Measurements from ENCODE around the gene MGST1. TPM values are rescaled to one million over a fixed set of nuclear protein-coding genes. Genes with fewer than 3 reads are reported as not detected.
"Not testable (repeated sequence)": the region's sequence is repeated elsewhere in the genome, so short reads cannot be mapped to it uniquely, and the experiment has no call there.

The MGST1 gene
- total RNA-seq, 4 donors from 2014 or later, result 39.8 to 65.9 (median 44.6) TPM

GRCh38 chr12:16359512-16360491, 12.4 kb downstream of the MGST1 start:
- intact Hi-C loops (cut with DNase I), result no loop called here
- 77% methylated on average over 20 of the region's 20 CpGs for WGBS
- H3K36me3 ChIP-seq, result peaks cover 0 to 5% (median 0%) of the 10 kb centered on the region in 4 donors
- H3K4me3 ChIP-seq, result no peak overlapping the region
- no peaks in the 10 kb centered on the region for H3K27me3 ChIP-seq
- no peaks in the 10 kb centered on the region for H3K4me1 ChIP-seq
- DNase-seq (ENCODE audit: extremely low spot score), result no peak
- H3K27ac ChIP-seq (replicated peaks in 1 of 4), result no peak overlapping the region
- no peaks in the 10 kb centered on the region for H3K9me3 ChIP-seq
- TF ChIP-seq POLR2AphosphoS5 (IDR thresholded peaks at IDR 0.05), result no peak
- TF ChIP-seq EP300 (IDR thresholded peaks at IDR 0.05), result no peak
- no peak for TF ChIP-seq POLR2A (IDR thresholded peaks at IDR 0.05; ENCODE audit: low read depth)
- peak; percentile 13 to 54 (median 32) for TF ChIP-seq CTCF (IDR thresholded peaks at IDR 0.05)

- intact Hi-C loops (cut with DNase I), result no loop called here
- Histone ChIP-seq H3K4me1 (no peaks in the 10 kb centered on the region), H3K27ac (replicated peaks in 1 of 4) (no peak overlapping the region), H3K4me3 (no peak overlapping the region), H3K36me3 (no peaks in the 10 kb centered on the region), H3K9me3 (no peaks in the 10 kb centered on the region), H3K27me3 (no peaks in the 10 kb centered on the region)
- DNase-seq (ENCODE audit: extremely low spot score), result no peak
- 74% methylated on average over 7 of the region's 7 CpGs for whole genome bisulfite sequencing
- TF ChIP-seq POLR2A (IDR thresholded peaks at IDR 0.05; ENCODE audit: low read depth), result no peak
- TF ChIP-seq CTCF (IDR thresholded peaks at IDR 0.05), result no peak
- TF ChIP-seq EP300 (IDR thresholded peaks at IDR 0.05), result no peak
- TF ChIP-seq POLR2AphosphoS5 (IDR thresholded peaks at IDR 0.05), result no peak
These were observed 13.8 kb downstream of the MGST1 start for GRCh38 chr12:16361142-16361783.

GRCh38 chr12:16362550-16362949, 15.1 kb downstream of the MGST1 start:
- no peak overlapping the region for H3K4me3 ChIP-seq
- TF ChIP-seq POLR2A (IDR thresholded peaks at IDR 0.05; ENCODE audit: low read depth) (no peak), CTCF (IDR thresholded peaks at IDR 0.05) (no peak), EP300 (IDR thresholded peaks at IDR 0.05) (no peak), POLR2AphosphoS5 (IDR thresholded peaks at IDR 0.05) (no peak)
- intact Hi-C loops (cut with DNase I), result no loop called here

GRCh38 chr12:16369156-16369555, 21.7 kb downstream of the MGST1 start:
- intact Hi-C loops (cut with DNase I), result no loop called here
- Histone ChIP-seq H3K36me3 (no peaks in the 10 kb centered on the region), H3K9me3 (no peaks in the 10 kb centered on the region), H3K27ac (replicated peaks in 1 of 4) (no peak overlapping the region), H3K27me3 (no peaks in the 10 kb centered on the region), H3K4me1 (no peaks in the 10 kb centered on the region), H3K4me3 (no peak overlapping the region)
- no peak for TF ChIP-seq EP300 (IDR thresholded peaks at IDR 0.05)
- DNase-seq (ENCODE audit: extremely low spot score), result no peak
- WGBS, result 91% methylated on average over 2 of the region's 2 CpGs

More at GRCh38 chr12:16362550-16362949, 15.1 kb downstream of the MGST1 start:
- no peak overlapping the region for H3K27ac ChIP-seq (replicated peaks in 1 of 4)
- no peaks in the 10 kb centered on the region for H3K4me1 ChIP-seq
- no peak for DNase-seq (ENCODE audit: extremely low spot score)
- H3K36me3 ChIP-seq, result no peaks in the 10 kb centered on the region
- no peaks in the 10 kb centered on the region for H3K9me3 ChIP-seq
- H3K27me3 ChIP-seq, result no peaks in the 10 kb centered on the region

GRCh38 chr12:16370096-16370495, 22.7 kb downstream of the MGST1 start:
- no peaks in the 10 kb centered on the region for H3K4me1 ChIP-seq
- H3K27me3 ChIP-seq, result no peaks in the 10 kb centered on the region
- no peak overlapping the region for H3K27ac ChIP-seq (replicated peaks in 1 of 4)
- H3K4me3 ChIP-seq, result no peak overlapping the region
- intact Hi-C loops (cut with DNase I), result no loop called here
- no peak for DNase-seq (ENCODE audit: extremely low spot score)
- H3K36me3 ChIP-seq, result no peaks in the 10 kb centered on the region
- WGBS, result 67% methylated on average over 1 of the region's 1 CpG
- TF ChIP-seq POLR2A (IDR thresholded peaks at IDR 0.05; ENCODE audit: low read depth) (no peak), EP300 (IDR thresholded peaks at IDR 0.05) (no peak), POLR2AphosphoS5 (IDR thresholded peaks at IDR 0.05) (no peak), CTCF (IDR thresholded peaks at IDR 0.05) (no peak)
- H3K9me3 ChIP-seq, result no peaks in the 10 kb centered on the region

- intact Hi-C loops (cut with DNase I), result loop anchor here (10.0 kb wide), 1 partner anchor 242 kb away; no protein-coding TSS in a partner anchor
- not testable (repeated sequence) for H3K27me3 ChIP-seq; H3K36me3 ChIP-seq; DNase-seq (ENCODE audit: extremely low spot score); H3K9me3 ChIP-seq; H3K4me3 ChIP-seq; H3K27ac ChIP-seq (replicated peaks in 1 of 4)
- peaks cover 0 to 12% (median 3%) of the 10 kb centered on the region in 4 donors for H3K4me1 ChIP-seq
- WGBS, result 89% methylated on average over 18 of the region's 21 CpGs
These were observed 35.3 kb downstream of the MGST1 start for GRCh38 chr12:16382652-16383312.
